Esophagus muscularis mucosa (tissue), 4 donors: ENCODE results near the gene AHRR. TPM values are rescaled to one million over a fixed set of nuclear protein-coding genes. Genes with fewer than 3 reads are reported as not detected.
"Not testable (repeated sequence)": the region's sequence is repeated elsewhere in the genome, so short reads cannot be mapped to it uniquely, and the experiment has no call there.

ENCODE experiments used
- DNase-seq: peaks from one replicate; pipeline ENCODE4 v3.0.0-alpha.2; 2017; ENCODE audit errors: extremely low spot score
- H3K27ac ChIP-seq, 4 donors: fragments of 200-600 bp; sonication (generic); replicated peaks in 1 of 4; 1 replicate in 3 of 4; 2 replicates in 1 of 4; pipeline ENCODE4 v1.5.1; 2016 to 2019; ENCODE audit warnings: mild to moderate bottlenecking in 1 of 4
- H3K27me3 ChIP-seq, 4 donors: fragments of 200-600 bp; sonication (generic); one replicate each; pipeline versions ENCODE4 v1.5.1 to v1.6.0; 2016 to 2019
- H3K36me3 ChIP-seq, 4 donors: fragments of 200-600 bp; sonication (generic); one replicate each; pipeline ENCODE4 v1.5.1; 2016 to 2019
- H3K4me1 ChIP-seq, 4 donors: fragments of 200-600 bp; sonication (generic); one replicate each; pipeline ENCODE4 v1.5.1; 2016 to 2019
- H3K4me3 ChIP-seq, 4 donors: fragments of 200-600 bp; sonication (generic); 1 replicate in 2 of 4; 2 replicates in 2 of 4; pipeline ENCODE4 v1.5.1; 2016 to 2019; ENCODE audit warnings: mild to moderate bottlenecking in 4 of 4, moderate library complexity in 1 of 4
- H3K9me3 ChIP-seq, 4 donors: fragments of 200-600 bp; sonication (generic); 1 replicate in 3 of 4; 2 replicates in 1 of 4; pipeline ENCODE4 v1.5.1; 2016 to 2019
- EP300 ChIP-seq: sonication (generic); formaldehyde crosslinking; IDR thresholded peaks from one replicate; pipeline ENCODE4 v1.6.1; 2017; ENCODE audit warnings: antibody characterized with exemption
- POLR2A ChIP-seq: fragments of 450-650 bp; IDR thresholded peaks from one replicate; pipeline ENCODE4 v1.6.1; 2017; ENCODE audit warnings: antibody characterized with exemption, moderate library complexity, mild to moderate bottlenecking, low read depth
- POLR2AphosphoS5 ChIP-seq, 2 donors: sonication (generic); formaldehyde crosslinking; IDR thresholded peaks; one replicate each; pipeline ENCODE4 v1.6.1; 2017; ENCODE audit warnings: antibody characterized with exemption in 2 of 2
- WGBS: methylation state at CpG from one replicate; pipeline ENCODE4 v1.1.5; 2018; 5-methylcytosine and 5-hydroxymethylcytosine counted together
- intact Hi-C: fragments of 100-400 bp; cut with DNase I; formaldehyde crosslinking; loops from one replicate; pipeline ENCODE4 v1.15.1; 2023
- total RNA-seq, 4 donors: library from RNA; depleted of rRNA; stranded (reverse); fragments of >200 nt; gene quantifications; one replicate each; pipeline versions ENCODE4 v1.1.0 to v1.2.1, GENCODE V29; 2016
- TF ChIP-seq, protein P1 (sequence below), 3 experiments: fragments of 200-600 bp in 2 of 3; fragments of 450-650 bp in 1 of 3; sonication (generic) in 2 of 3; IDR thresholded peaks; one replicate each; pipeline ENCODE4 v1.5.1; 2017 to 2019; ENCODE audit warnings: antibody characterized with exemption in 3 of 3, mild to moderate bottlenecking in 2 of 3, moderate library complexity in 1 of 3

The AHRR gene
- total RNA-seq, 4 donors from 2014 or later = 0.33 to 5.5 (median 0.86) TPM

DNA sequence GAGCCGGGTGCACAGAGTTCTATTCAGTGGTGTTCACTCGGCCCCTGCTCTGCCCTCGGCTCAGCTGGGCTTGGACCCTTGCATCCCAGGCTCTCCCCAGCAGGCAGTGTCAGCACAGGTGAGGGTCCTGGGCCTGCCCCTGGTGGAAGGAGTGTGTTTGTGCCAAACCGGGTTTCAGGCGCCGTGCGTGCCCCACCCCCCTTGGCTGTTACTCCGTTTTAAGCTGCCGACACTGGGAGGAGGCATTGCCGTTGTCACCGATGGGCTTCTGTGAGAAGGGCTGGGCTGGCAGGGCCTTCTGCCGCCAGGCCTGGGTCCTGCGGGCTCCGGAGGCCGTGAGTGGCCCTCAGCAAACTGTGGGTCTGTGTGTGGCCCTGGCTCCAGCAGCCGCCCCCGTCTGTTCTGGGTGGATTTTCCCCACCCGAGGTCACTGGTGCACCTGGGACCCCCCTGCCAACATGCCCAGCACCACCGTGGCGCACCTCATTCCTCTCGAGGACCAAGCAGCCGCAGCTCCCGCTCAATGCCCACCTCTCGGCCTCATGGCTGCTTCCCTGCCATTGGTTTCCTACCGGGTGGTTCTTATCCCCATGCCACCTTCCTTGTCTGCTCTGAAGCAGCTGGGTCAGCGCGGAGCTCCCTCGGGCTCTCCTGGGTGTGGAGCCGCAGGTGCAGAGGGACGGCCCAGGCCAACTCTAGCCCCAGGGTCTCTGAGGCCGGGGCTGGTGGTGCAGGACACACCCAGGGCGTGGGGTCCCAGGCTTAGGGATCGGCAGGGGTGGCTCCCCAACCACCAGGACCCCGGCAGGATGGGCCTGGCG is 77.2 kb downstream of the AHRR start:
- H3K27me3 ChIP-seq = peaks cover 0 to 35% (median 0%) of the 10 kb centered on the region in 4 donors
- TF ChIP-seq EP300 (no peak), POLR2A (no peak), POLR2AphosphoS5 (IDR thresholded peaks at IDR 0.05) (no peak)
- TF ChIP-seq, protein P1, sequence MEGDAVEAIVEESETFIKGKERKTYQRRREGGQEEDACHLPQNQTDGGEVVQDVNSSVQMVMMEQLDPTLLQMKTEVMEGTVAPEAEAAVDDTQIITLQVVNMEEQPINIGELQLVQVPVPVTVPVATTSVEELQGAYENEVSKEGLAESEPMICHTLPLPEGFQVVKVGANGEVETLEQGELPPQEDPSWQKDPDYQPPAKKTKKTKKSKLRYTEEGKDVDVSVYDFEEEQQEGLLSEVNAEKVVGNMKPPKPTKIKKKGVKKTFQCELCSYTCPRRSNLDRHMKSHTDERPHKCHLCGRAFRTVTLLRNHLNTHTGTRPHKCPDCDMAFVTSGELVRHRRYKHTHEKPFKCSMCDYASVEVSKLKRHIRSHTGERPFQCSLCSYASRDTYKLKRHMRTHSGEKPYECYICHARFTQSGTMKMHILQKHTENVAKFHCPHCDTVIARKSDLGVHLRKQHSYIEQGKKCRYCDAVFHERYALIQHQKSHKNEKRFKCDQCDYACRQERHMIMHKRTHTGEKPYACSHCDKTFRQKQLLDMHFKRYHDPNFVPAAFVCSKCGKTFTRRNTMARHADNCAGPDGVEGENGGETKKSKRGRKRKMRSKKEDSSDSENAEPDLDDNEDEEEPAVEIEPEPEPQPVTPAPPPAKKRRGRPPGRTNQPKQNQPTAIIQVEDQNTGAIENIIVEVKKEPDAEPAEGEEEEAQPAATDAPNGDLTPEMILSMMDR (IDR thresholded peaks at IDR 0.05) = no peak
- intact Hi-C loops = no loop called here
- H3K36me3 ChIP-seq = no peaks in the 10 kb centered on the region
- no peaks in the 10 kb centered on the region for H3K9me3 ChIP-seq
- H3K4me1 ChIP-seq = peaks cover 13 to 25% (median 16%) of the 10 kb centered on the region in 4 donors
- no peak overlapping the region for H3K27ac ChIP-seq
- DNase-seq = peak; percentile 21
- 97% methylated on average over 13 of the region's 35 CpGs for WGBS
- H3K4me3 ChIP-seq = no peak overlapping the region

DNA sequence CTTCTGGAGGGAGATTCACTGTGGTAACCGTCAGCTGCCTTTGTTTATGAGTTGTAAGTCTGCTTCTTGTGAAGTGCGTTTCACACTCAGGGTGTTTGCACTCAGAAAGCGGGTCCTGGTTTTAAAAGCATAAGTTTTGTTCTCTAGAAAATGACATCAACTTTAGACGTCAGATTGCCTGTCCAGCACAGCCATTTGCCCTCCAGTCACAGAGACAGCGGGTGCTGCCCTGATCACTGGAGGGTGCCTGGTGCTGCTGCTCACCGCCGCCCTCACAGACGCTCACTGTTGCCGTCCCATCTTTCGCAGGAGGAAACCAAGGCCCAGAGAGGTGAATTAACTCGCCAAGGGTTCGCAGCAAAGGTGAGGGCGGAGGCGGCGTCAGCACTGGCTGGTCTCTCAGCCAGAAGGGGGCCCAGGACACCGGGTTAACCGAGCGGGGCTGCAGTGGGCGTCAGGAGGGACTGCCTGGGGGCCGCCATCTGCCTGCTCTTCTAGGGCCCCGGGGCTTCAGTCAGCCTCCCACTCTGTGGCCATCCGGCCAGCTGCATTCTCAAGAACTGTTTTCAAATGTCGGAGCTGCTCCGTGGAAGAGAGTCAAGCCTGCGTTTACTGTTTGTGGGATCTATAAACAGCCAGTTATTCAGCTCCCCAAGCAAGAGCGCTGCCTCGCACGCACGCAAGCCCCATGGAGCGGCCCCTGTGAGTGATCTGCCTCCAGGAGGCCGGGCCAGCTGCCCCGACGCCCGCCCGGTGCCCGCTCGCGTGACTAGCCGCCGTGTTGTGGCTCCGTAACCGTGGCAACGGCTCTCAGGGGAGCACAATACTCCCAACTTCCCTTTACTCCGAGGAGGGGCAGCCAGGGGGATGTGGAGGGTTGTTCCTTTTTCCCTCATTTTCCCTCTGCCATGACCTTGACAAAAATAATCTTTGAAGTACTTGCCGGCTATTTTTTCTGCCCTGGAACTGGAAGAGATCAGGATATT is 78.1 kb downstream of the AHRR start:
- no peak for TF ChIP-seq EP300
- TF ChIP-seq POLR2AphosphoS5 (IDR thresholded peaks at IDR 0.05) = peak in 1 of 2 donors; percentile 52
- 44% methylated on average over 29 of the region's 45 CpGs for WGBS
- intact Hi-C loops = no loop called here

DNA sequence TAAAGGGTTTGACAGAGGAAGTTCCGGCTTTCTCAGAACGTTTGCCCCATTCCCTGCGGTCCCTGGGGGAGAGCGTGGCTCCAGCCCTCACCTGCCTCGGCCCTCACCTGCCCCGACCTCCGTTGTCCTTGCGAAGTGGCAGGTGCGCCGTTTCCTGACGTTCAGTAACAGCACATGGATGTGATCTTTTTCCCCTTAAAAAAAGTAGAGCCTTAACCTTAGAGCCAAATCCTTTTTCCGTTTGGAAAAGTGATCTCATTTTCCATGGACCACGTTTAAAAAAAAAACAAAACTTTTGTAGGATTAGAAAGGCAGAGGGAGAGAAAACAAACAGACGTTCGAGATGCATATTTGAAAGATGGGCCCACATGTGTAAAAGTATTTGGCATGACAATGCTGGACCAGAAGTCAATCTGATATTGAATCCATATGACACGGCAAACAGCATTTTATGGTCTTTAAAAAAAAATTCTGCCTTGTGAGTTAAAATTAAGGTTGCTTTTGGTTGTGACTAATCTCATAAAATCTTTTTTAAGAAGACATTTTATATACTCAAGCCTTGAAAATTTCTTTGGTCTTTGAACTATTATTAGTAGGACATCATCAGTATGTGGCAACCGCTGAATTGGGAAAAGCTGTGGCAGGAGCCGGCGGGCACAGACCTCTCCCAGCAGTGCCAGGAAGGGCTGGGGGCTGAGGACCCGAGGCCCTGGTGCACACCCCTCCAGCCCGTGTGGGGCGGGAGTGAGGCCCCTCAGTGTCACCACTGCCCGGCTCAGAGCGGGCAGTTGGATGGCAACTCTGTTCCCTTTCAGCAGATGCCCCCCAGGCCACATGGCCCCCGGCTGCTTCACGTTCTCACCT is 79.0 kb downstream of the AHRR start:
- Histone ChIP-seq H3K27ac (peak overlapping the region in 2 of 4 donors; percentile 38 to 59), H3K4me3 (peak overlapping the region; percentile 38 to 52 (median 40)), H3K9me3 (no peaks in the 10 kb centered on the region), H3K4me1 (peaks cover 13 to 18% (median 14%) of the 10 kb centered on the region in 4 donors), H3K36me3 (no peaks in the 10 kb centered on the region), H3K27me3 (peaks cover 0 to 35% (median 0%) of the 10 kb centered on the region in 4 donors)
- TF ChIP-seq POLR2A (no peak), EP300 (no peak), POLR2AphosphoS5 (IDR thresholded peaks at IDR 0.05) (no peak)
- TF ChIP-seq, protein P1 (IDR thresholded peaks at IDR 0.05) = no peak
- intact Hi-C loops = no loop called here
- peak; percentile 57 for DNase-seq
- 51% methylated on average over 26 of the region's 26 CpGs for WGBS

More for the DNA sequence above, 78.1 kb downstream of the AHRR start:
- Histone ChIP-seq H3K36me3 (no peaks in the 10 kb centered on the region), H3K4me3 (peak overlapping the region; percentile 38 to 52 (median 40)), H3K4me1 (peaks cover 13 to 25% (median 15%) of the 10 kb centered on the region in 4 donors), H3K27me3 (peaks cover 0 to 35% (median 0%) of the 10 kb centered on the region in 4 donors), H3K9me3 (no peaks in the 10 kb centered on the region), H3K27ac (peak overlapping the region in 2 of 4 donors; percentile 38 to 59)
- peak; percentile 70 for DNase-seq

DNA sequence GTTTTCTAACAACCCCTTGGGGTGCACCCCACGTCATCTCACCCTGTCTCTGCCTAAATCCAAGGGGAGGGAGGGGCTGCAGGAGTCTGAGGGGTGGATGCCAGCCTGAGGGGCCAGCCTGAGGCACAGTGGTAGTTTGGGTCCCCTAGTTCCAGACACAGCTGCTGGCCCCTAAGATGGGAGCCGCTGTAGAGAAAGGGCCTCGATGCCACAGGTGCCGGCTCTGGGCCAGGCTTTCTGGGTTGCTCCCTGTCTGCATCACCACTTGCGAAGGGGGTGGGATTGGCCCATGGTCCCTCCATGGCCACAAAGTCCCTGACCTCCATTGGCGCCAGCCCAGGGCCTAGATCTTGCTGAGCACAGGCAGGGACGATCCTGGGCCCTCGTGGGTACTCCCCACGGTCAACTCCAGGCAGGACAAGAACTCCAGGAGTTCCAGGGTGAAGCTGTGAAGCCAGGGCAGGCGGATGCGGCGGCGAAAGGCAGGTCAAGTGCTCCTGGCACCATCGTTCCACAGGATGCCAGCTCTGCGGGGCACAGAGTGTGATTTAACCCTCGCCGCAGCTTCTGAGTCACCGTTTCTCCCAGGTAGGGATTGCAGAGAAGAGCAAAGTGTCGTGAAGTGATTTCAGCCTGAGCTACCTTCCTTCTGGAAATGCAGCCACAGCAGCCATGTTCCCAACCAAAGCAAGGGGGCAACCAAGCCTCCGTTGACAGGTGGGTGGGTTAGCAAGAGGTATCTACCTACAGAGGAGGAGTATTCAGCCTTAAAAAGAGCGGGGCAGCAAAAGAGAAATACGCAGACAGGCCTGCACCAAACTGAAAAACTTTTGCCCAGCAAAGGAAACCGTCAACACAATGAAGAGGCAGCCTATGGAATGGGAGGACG is 79.9 kb downstream of the AHRR start:
- TF ChIP-seq, protein P1 (IDR thresholded peaks at IDR 0.05) = no peak
- no peak for TF ChIP-seq POLR2AphosphoS5 (IDR thresholded peaks at IDR 0.05)
- no peak for TF ChIP-seq EP300
- no peak for TF ChIP-seq POLR2A

DNA sequence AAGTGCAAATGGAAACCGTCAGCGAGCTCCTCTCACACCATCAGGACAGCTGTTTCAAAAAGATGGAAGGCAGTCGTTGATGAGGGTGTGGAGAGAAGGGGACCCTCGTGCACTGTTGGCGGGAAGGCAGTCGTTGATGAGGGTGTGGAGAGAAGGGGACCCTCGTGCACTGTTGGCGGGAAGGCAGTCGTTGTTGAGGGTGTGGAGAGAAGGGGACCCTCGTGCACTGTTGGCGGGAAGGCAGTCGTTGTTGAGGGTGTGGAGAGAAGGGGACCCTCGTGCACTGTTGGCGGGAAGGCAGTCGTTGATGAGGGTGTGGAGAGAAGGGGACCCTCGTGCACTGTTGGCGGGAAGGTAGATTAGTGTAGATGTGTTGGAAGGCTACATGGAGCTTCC is 80.7 kb downstream of the AHRR start:
- H3K27ac ChIP-seq, H3K36me3 ChIP-seq, intact Hi-C loops, DNase-seq, H3K4me3 ChIP-seq, H3K9me3 ChIP-seq: not testable (repeated sequence)
- H3K27me3 ChIP-seq = peaks cover 0 to 35% (median 0%) of the 10 kb centered on the region in 4 donors
- WGBS = 88% methylated on average over 17 of the region's 17 CpGs
- peaks cover 13 to 15% (median 14%) of the 10 kb centered on the region in 4 donors for H3K4me1 ChIP-seq

More for the DNA sequence above, 79.9 kb downstream of the AHRR start:
- DNase-seq = peak; percentile 64
- 93% methylated on average over 21 of the region's 24 CpGs for WGBS
- H3K9me3 ChIP-seq = no peaks in the 10 kb centered on the region
- no peak overlapping the region for H3K4me3 ChIP-seq
- H3K36me3 ChIP-seq = no peaks in the 10 kb centered on the region
- no peak overlapping the region for H3K27ac ChIP-seq
- H3K4me1 ChIP-seq = peaks cover 13 to 15% (median 14%) of the 10 kb centered on the region in 4 donors
- peaks cover 0 to 35% (median 0%) of the 10 kb centered on the region in 4 donors for H3K27me3 ChIP-seq
- intact Hi-C loops = no loop called here
